ENCODE results near the gene MAN1A2.

- TF ChIP-seq, protein P1, sequence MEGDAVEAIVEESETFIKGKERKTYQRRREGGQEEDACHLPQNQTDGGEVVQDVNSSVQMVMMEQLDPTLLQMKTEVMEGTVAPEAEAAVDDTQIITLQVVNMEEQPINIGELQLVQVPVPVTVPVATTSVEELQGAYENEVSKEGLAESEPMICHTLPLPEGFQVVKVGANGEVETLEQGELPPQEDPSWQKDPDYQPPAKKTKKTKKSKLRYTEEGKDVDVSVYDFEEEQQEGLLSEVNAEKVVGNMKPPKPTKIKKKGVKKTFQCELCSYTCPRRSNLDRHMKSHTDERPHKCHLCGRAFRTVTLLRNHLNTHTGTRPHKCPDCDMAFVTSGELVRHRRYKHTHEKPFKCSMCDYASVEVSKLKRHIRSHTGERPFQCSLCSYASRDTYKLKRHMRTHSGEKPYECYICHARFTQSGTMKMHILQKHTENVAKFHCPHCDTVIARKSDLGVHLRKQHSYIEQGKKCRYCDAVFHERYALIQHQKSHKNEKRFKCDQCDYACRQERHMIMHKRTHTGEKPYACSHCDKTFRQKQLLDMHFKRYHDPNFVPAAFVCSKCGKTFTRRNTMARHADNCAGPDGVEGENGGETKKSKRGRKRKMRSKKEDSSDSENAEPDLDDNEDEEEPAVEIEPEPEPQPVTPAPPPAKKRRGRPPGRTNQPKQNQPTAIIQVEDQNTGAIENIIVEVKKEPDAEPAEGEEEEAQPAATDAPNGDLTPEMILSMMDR (IDR thresholded peaks at IDR 0.05): no peak
- TF ChIP-seq POLR2A (IDR thresholded peaks at IDR 0.05): no peak
Observed at GRCh38 chr1:117339866-117340700, 27.2 kb upstream of the MAN1A2 start.
